GM23338 (cell line): ENCODE results near the gene EML4. TPM values are rescaled to one million over a fixed set of nuclear protein-coding genes. Genes with fewer than 3 reads are reported as not detected.

Experiments used
- ATAC-seq: fragments of 200-7000 bp; cut with Tn5 transposase; 3 replicates; pipeline ENCODE4 v1.9.1; 2020
- DNase-seq: peaks from one replicate; pipeline ENCODE4 v3.0.0-alpha.2; 2015; ENCODE audit warnings: low spot score
- H2AFZ ChIP-seq: fragments of 200-600 bp; sonication (generic); 2 replicates; pipeline ENCODE4 v1.8.0; 2016; ENCODE audit warnings: antibody characterized with exemption, mild to moderate bottlenecking, moderate library complexity
- H3F3A ChIP-seq: fragments of 200-600 bp; sonication (generic); replicated peaks from 2 replicates; pipeline ENCODE4 v1.8.0; 2017; ENCODE audit warnings: antibody characterized with exemption, mixed run types, low read depth
- H3K27ac ChIP-seq: fragments of 200-600 bp; sonication (generic); 2 replicates; pipeline ENCODE4 v1.6.1; 2016; ENCODE audit warnings: low read depth
- H3K27me3 ChIP-seq: fragments of 200-600 bp; sonication (generic); 2 replicates; pipeline ENCODE4 v1.8.0; 2016; ENCODE audit warnings: mild to moderate bottlenecking, mixed run types, moderate library complexity; ENCODE audit not compliant: insufficient read depth
- H3K36me3 ChIP-seq: fragments of 200-600 bp; sonication (generic); 2 replicates; pipeline ENCODE4 v1.8.0; 2016; ENCODE audit warnings: mild to moderate bottlenecking; ENCODE audit not compliant: insufficient read depth
- H3K4me1 ChIP-seq: fragments of 200-600 bp; sonication (generic); 2 replicates; pipeline ENCODE4 v1.8.0; 2016; ENCODE audit warnings: mild to moderate bottlenecking, moderate library complexity; ENCODE audit not compliant: insufficient read depth
- H3K4me2 ChIP-seq: fragments of 200-600 bp; sonication (generic); 2 replicates; pipeline ENCODE4 v1.7.1; 2017; ENCODE audit warnings: mixed run types
- H3K4me3 ChIP-seq: fragments of 200-600 bp; sonication (generic); 2 replicates; pipeline ENCODE4 v1.6.1; 2016; ENCODE audit warnings: mixed run types
- H3K79me2 ChIP-seq: fragments of 200-600 bp; sonication (generic); replicated peaks from 2 replicates; pipeline ENCODE4 v1.8.0; 2017; ENCODE audit warnings: mild to moderate bottlenecking; ENCODE audit not compliant: insufficient read depth
- H3K9me2 ChIP-seq: fragments of 200-600 bp; sonication (generic); 2 replicates; pipeline ENCODE4 v1.8.0; 2017; ENCODE audit not compliant: insufficient read depth
- H4K20me1 ChIP-seq: fragments of 200-600 bp; sonication (generic); replicated peaks from 2 replicates; pipeline ENCODE4 v1.8.0; 2017; ENCODE audit warnings: mild to moderate bottlenecking; ENCODE audit not compliant: insufficient read depth
- H3K27ac Mint-ChIP-seq: 2 replicates; pipeline ENCODE4 v1.8.0; 2020; ENCODE audit warnings: inconsistent platforms, mild to moderate bottlenecking, moderate library complexity, mixed read lengths
- H3K27me3 Mint-ChIP-seq: 3 replicates; pipeline ENCODE4 v1.8.0; 2022; ENCODE audit warnings: low read depth, mild to moderate bottlenecking, moderate library complexity, mixed read lengths, inconsistent platforms; ENCODE audit not compliant: insufficient read depth, poor library complexity
- H3K36me3 Mint-ChIP-seq: 3 replicates; pipeline ENCODE4 v1.8.0; 2021; ENCODE audit warnings: low read depth, mild to moderate bottlenecking, inconsistent platforms, moderate library complexity, mixed read lengths
- H3K4me1 Mint-ChIP-seq: 3 replicates; pipeline ENCODE4 v1.8.0; 2020; ENCODE audit warnings: mild to moderate bottlenecking, inconsistent platforms, mixed read lengths
- H3K4me3 Mint-ChIP-seq: 3 replicates; pipeline ENCODE4 v1.8.0; 2021; ENCODE audit warnings: moderate library complexity, mild to moderate bottlenecking, inconsistent platforms, mixed read lengths
- H3K9me3 Mint-ChIP-seq: 3 replicates; pipeline ENCODE4 v1.8.0; 2020; ENCODE audit warnings: moderate library complexity, mild to moderate bottlenecking, inconsistent platforms, mixed read lengths
- CREB1 ChIP-seq: fragments of 250-450 bp; sonication (Bioruptor Pico); IDR thresholded peaks from 2 replicates; pipeline ENCODE4 v1.5.0; 2020; ENCODE audit warnings: low read depth, mild to moderate bottlenecking, moderate library complexity
- EZH2phosphoT487 ChIP-seq: fragments of 200-600 bp; sonication (generic); IDR thresholded peaks from one replicate; pipeline ENCODE4 v1.8.1; 2018; ENCODE audit warnings: antibody characterized with exemption; ENCODE audit not compliant: unreplicated experiment
- JUNB ChIP-seq: IDR thresholded peaks from one replicate; pipeline ENCODE4 v1.6.1; 2016; ENCODE audit warnings: antibody characterized with exemption; ENCODE audit not compliant: unreplicated experiment
- POLR2AphosphoS5 ChIP-seq: IDR thresholded peaks from 2 replicates; pipeline ENCODE4 v1.6.1; 2016; ENCODE audit warnings: antibody characterized with exemption, low read depth
- ZNF114 ChIP-seq: fragments of 250-450 bp; sonication (Bioruptor Pico); IDR thresholded peaks from 2 replicates; pipeline ENCODE4 v1.5.0; 2020; ENCODE audit warnings: mild to moderate bottlenecking, moderate library complexity
- ZNF331 ChIP-seq: fragments of 250-450 bp; sonication (Bioruptor Pico); IDR thresholded peaks from 2 replicates; pipeline ENCODE4 v1.5.0; 2020; ENCODE audit warnings: low read depth, mild to moderate bottlenecking, moderate library complexity
- polyA plus RNA-seq: library from polyadenylated mRNA; unstranded; fragments of >200 nt; fragmentation: Nextera tagmentation; extraction: Ambion mirVana; gene quantifications from 2 replicates; pipeline ENCODE4 v1.2.1, GENCODE V29; 2016
- total RNA-seq: library from RNA; depleted of rRNA; stranded (reverse); fragments of >200 nt; shearing (Covaris generic); gene quantifications from 2 replicates; pipeline ENCODE4 v1.2.3, GENCODE V29; 2014
- TF ChIP-seq, protein P1 (sequence below): fragments of 250-450 bp; sonication (Bioruptor Pico); IDR thresholded peaks from 2 replicates; pipeline ENCODE4 v1.5.0; 2020; ENCODE audit warnings: mild to moderate bottlenecking, moderate library complexity
- TF ChIP-seq, protein P2 (sequence below): IDR thresholded peaks from one replicate; pipeline ENCODE4 v1.6.1; 2018; ENCODE audit warnings: antibody characterized with exemption; ENCODE audit not compliant: unreplicated experiment
- TF ChIP-seq, protein P3 (sequence below): IDR thresholded peaks from 2 replicates; pipeline ENCODE4 v1.6.1; 2016; ENCODE audit warnings: antibody characterized with exemption

EML4 gene
- total and polyA plus RNA-seq, 2 experiments from 2014 or later: 65.3 to 115 TPM

DNA sequence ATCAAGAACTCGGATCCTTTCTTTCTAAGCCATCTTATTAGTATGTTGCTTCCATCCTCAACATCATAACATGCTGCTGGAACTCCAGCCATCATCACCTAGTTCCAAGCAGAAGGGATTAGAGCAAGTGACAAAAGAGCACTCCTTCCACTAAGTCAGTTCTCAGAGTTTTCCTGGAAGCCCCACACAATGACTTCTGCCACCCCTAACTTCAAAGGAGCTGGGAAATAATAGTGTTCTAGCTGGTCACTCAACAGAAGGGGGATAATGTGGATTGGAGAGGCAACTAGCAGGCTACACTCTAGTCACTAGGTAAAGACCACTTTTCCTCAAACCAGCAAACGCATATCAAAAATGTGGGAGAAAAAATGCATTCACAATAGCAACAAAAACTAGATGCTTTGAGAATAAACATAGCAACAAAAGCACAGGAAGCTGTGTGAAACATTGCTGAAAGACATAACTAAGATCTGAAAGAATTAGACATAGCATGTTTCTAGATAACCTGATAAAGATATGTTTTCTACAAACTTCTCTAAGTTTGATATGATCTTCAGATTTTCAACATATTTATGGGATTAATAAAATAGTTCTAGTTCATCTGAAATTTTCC, 152.4 kb downstream of the EML4 start:
- H3K4me3 ChIP-seq: no peak overlapping the region
- H2AFZ ChIP-seq: no peak overlapping the region
- H3K4me1 ChIP-seq: no peaks in the 10 kb centered on the region
- no peak overlapping the region for H3K27ac ChIP-seq
- no peak overlapping the region for H3K4me2 ChIP-seq
- ATAC-seq (no peak), DNase-seq (no peak)
- Mint-ChIP-seq H3K36me3 (peaks cover 39% of the 10 kb centered on the region), H3K27ac (no peak overlapping the region), H3K9me3 (no peaks in the 10 kb centered on the region), H3K27me3 (no peaks in the 10 kb centered on the region), H3K4me3 (no peak overlapping the region), H3K4me1 (no peaks in the 10 kb centered on the region)
- no peaks in the 10 kb centered on the region for H3F3A ChIP-seq
- H3K9me2 ChIP-seq: no peaks in the 10 kb centered on the region
- TF ChIP-seq, protein P1, sequence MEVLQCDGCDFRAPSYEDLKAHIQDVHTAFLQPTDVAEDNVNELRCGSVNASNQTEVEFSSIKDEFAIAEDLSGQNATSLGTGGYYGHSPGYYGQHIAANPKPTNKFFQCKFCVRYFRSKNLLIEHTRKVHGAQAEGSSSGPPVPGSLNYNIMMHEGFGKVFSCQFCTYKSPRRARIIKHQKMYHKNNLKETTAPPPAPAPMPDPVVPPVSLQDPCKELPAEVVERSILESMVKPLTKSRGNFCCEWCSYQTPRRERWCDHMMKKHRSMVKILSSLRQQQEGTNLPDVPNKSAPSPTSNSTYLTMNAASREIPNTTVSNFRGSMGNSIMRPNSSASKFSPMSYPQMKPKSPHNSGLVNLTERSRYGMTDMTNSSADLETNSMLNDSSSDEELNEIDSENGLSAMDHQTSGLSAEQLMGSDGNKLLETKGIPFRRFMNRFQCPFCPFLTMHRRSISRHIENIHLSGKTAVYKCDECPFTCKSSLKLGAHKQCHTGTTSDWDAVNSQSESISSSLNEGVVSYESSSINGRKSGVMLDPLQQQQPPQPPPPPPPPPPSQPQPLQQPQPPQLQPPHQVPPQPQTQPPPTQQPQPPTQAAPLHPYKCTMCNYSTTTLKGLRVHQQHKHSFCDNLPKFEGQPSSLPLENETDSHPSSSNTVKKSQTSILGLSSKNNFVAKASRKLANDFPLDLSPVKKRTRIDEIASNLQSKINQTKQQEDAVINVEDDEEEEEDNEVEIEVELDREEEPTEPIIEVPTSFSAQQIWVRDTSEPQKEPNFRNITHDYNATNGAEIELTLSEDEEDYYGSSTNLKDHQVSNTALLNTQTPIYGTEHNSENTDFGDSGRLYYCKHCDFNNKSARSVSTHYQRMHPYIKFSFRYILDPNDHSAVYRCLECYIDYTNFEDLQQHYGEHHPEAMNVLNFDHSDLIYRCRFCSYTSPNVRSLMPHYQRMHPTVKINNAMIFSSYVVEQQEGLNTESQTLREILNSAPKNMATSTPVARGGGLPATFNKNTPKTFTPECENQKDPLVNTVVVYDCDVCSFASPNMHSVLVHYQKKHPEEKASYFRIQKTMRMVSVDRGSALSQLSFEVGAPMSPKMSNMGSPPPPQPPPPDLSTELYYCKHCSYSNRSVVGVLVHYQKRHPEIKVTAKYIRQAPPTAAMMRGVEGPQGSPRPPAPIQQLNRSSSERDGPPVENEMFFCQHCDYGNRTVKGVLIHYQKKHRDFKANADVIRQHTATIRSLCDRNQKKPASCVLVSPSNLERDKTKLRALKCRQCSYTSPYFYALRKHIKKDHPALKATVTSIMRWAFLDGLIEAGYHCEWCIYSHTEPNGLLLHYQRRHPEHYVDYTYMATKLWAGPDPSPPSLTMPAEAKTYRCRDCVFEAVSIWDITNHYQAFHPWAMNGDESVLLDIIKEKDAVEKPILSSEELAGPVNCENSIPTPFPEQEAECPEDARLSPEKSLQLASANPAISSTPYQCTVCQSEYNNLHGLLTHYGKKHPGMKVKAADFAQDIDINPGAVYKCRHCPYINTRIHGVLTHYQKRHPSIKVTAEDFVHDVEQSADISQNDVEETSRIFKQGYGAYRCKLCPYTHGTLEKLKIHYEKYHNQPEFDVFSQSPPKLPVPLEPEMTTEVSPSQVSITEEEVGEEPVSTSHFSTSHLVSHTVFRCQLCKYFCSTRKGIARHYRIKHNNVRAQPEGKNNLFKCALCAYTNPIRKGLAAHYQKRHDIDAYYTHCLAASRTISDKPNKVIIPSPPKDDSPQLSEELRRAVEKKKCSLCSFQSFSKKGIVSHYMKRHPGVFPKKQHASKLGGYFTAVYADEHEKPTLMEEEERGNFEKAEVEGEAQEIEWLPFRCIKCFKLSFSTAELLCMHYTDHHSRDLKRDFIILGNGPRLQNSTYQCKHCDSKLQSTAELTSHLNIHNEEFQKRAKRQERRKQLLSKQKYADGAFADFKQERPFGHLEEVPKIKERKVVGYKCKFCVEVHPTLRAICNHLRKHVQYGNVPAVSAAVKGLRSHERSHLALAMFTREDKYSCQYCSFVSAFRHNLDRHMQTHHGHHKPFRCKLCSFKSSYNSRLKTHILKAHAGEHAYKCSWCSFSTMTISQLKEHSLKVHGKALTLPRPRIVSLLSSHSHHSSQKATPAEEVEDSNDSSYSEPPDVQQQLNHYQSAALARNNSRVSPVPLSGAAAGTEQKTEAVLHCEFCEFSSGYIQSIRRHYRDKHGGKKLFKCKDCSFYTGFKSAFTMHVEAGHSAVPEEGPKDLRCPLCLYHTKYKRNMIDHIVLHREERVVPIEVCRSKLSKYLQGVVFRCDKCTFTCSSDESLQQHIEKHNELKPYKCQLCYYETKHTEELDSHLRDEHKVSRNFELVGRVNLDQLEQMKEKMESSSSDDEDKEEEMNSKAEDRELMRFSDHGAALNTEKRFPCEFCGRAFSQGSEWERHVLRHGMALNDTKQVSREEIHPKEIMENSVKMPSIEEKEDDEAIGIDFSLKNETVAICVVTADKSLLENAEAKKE (CRISPR knock-in tag): no peak
- TF ChIP-seq ZNF331 (CRISPR knock-in tag) (no peak), EZH2phosphoT487 (no peak)
- H3K36me3 ChIP-seq: peaks cover 6% of the 10 kb centered on the region; the same call in 1 of the 2 replicates
- no peaks in the 10 kb centered on the region for H3K27me3 ChIP-seq
- H4K20me1 ChIP-seq: no peaks in the 10 kb centered on the region
- H3K79me2 ChIP-seq: no peaks in the 10 kb centered on the region

DNA sequence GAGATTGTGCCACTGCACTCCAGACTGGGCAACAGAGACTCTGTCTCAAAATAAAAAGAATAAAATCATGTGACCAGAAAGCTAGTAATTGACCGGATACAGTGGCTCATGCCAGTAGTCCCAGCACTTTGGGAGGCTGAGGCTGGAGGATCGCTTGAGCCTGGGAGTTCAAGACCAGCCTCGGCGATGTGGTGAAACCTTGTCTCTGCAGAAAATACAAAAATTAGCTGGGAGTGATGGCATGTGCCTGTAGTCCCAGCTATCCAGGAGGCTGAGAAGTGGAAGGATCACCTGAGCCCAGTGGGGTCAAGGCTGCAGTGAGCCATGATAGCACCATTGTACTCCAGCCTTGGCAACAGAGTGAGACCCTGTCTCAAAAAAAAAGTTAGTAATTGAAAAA, 155.1 kb downstream of the EML4 start:
- H3K4me1 ChIP-seq: no peaks in the 10 kb centered on the region
- no peaks in the 10 kb centered on the region for H3K9me3 Mint-ChIP-seq
- DNase-seq (no peak), ATAC-seq (no peak)
- H3K36me3 ChIP-seq: peaks cover 12% of the 10 kb centered on the region; the same call in 1 of the 2 replicates
- no peaks in the 10 kb centered on the region for H4K20me1 ChIP-seq
- no peaks in the 10 kb centered on the region for H3F3A ChIP-seq
- no peak overlapping the region for H2AFZ ChIP-seq
- no peaks in the 10 kb centered on the region for H3K27me3 Mint-ChIP-seq
- H3K4me3 Mint-ChIP-seq: no peak overlapping the region
- H3K4me3 ChIP-seq: no peak overlapping the region
- no peak overlapping the region for H3K27ac Mint-ChIP-seq
- no peak overlapping the region for H3K4me2 ChIP-seq
- H3K27ac ChIP-seq: no peak overlapping the region
- H3K36me3 Mint-ChIP-seq: peaks cover 32% of the 10 kb centered on the region
- H3K4me1 Mint-ChIP-seq: no peaks in the 10 kb centered on the region
- H3K79me2 ChIP-seq: no peaks in the 10 kb centered on the region
- H3K9me2 ChIP-seq: no peaks in the 10 kb centered on the region
- H3K27me3 ChIP-seq: no peaks in the 10 kb centered on the region
- TF ChIP-seq CREB1 (CRISPR knock-in tag) (no peak), JUNB (no peak), POLR2AphosphoS5 (no peak), ZNF331 (CRISPR knock-in tag) (no peak), EZH2phosphoT487 (no peak), ZNF114 (no peak)
- TF ChIP-seq, protein P2, sequence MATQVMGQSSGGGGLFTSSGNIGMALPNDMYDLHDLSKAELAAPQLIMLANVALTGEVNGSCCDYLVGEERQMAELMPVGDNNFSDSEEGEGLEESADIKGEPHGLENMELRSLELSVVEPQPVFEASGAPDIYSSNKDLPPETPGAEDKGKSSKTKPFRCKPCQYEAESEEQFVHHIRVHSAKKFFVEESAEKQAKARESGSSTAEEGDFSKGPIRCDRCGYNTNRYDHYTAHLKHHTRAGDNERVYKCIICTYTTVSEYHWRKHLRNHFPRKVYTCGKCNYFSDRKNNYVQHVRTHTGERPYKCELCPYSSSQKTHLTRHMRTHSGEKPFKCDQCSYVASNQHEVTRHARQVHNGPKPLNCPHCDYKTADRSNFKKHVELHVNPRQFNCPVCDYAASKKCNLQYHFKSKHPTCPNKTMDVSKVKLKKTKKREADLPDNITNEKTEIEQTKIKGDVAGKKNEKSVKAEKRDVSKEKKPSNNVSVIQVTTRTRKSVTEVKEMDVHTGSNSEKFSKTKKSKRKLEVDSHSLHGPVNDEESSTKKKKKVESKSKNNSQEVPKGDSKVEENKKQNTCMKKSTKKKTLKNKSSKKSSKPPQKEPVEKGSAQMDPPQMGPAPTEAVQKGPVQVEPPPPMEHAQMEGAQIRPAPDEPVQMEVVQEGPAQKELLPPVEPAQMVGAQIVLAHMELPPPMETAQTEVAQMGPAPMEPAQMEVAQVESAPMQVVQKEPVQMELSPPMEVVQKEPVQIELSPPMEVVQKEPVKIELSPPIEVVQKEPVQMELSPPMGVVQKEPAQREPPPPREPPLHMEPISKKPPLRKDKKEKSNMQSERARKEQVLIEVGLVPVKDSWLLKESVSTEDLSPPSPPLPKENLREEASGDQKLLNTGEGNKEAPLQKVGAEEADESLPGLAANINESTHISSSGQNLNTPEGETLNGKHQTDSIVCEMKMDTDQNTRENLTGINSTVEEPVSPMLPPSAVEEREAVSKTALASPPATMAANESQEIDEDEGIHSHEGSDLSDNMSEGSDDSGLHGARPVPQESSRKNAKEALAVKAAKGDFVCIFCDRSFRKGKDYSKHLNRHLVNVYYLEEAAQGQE: no peak
- TF ChIP-seq, protein P3, sequence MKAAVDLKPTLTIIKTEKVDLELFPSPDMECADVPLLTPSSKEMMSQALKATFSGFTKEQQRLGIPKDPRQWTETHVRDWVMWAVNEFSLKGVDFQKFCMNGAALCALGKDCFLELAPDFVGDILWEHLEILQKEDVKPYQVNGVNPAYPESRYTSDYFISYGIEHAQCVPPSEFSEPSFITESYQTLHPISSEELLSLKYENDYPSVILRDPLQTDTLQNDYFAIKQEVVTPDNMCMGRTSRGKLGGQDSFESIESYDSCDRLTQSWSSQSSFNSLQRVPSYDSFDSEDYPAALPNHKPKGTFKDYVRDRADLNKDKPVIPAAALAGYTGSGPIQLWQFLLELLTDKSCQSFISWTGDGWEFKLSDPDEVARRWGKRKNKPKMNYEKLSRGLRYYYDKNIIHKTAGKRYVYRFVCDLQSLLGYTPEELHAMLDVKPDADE: no peak
